Neural progenitor cell (in vitro differentiated cells): ENCODE data around the gene NFATC2. TPM values are rescaled to one million over a fixed set of nuclear protein-coding genes. Genes with fewer than 3 reads are reported as not detected.

Experiments used
- DNase-seq: peaks from one replicate; pipeline ENCODE4 v3.0.0-alpha.2; 2016; ENCODE audit warnings: low spot score
- H2AFZ ChIP-seq: fragments of 200-600 bp; sonication (generic); replicated peaks from 2 replicates; pipeline ENCODE4 v1.6.1; 2016; ENCODE audit warnings: antibody characterized with exemption
- H3F3A ChIP-seq: fragments of 200-600 bp; sonication (generic); 2 replicates; pipeline ENCODE4 v1.6.1; 2016; ENCODE audit warnings: antibody characterized with exemption, low read depth
- H3K27ac ChIP-seq: fragments of 200-600 bp; sonication (generic); 2 replicates; pipeline ENCODE4 v1.5.1; 2016; ENCODE audit warnings: mild to moderate bottlenecking
- H3K27me3 ChIP-seq: fragments of 200-600 bp; sonication (generic); 2 replicates; pipeline ENCODE4 v1.6.1; 2016; ENCODE audit warnings: mild to moderate bottlenecking, moderate library complexity
- H3K36me3 ChIP-seq: fragments of 200-600 bp; sonication (generic); 2 replicates; pipeline ENCODE4 v1.5.1; 2016
- H3K4me1 ChIP-seq: fragments of 200-600 bp; sonication (generic); 2 replicates; pipeline ENCODE4 v1.6.1; 2016; ENCODE audit warnings: mixed run types
- H3K4me2 ChIP-seq: fragments of 200-600 bp; sonication (generic); 2 replicates; pipeline ENCODE4 v1.6.1; 2016
- H3K4me3 ChIP-seq: fragments of 200-600 bp; sonication (generic); 2 replicates; pipeline ENCODE4 v1.5.1; 2016
- H3K79me2 ChIP-seq: fragments of 200-600 bp; sonication (generic); 2 replicates; pipeline ENCODE4 v1.6.1; 2016; ENCODE audit warnings: low read depth
- H3K9ac ChIP-seq: fragments of 200-600 bp; sonication (generic); 2 replicates; pipeline ENCODE4 v1.6.1; 2016
- H3K9me3 ChIP-seq: fragments of 200-600 bp; sonication (generic); 2 replicates; pipeline ENCODE4 v1.5.1; 2016; ENCODE audit warnings: low read depth
- H4K20me1 ChIP-seq: fragments of 200-600 bp; sonication (generic); 2 replicates; pipeline ENCODE4 v1.6.1; 2016; ENCODE audit warnings: low read depth
- H3K27ac Mint-ChIP-seq: 3 replicates; pipeline ENCODE4 v1.8.0; 2021; ENCODE audit warnings: mixed read lengths
- H3K27me3 Mint-ChIP-seq: 2 replicates; pipeline ENCODE4 v1.8.0; 2022; ENCODE audit warnings: low read depth, mild to moderate bottlenecking, inconsistent platforms, moderate library complexity, mixed read lengths; ENCODE audit not compliant: insufficient read depth
- H3K36me3 Mint-ChIP-seq: 3 replicates; pipeline ENCODE4 v1.8.0; 2021; ENCODE audit warnings: mixed read lengths
- H3K4me1 Mint-ChIP-seq: 3 replicates; pipeline ENCODE4 v1.8.0; 2021; ENCODE audit warnings: mixed read lengths
- H3K4me3 Mint-ChIP-seq: 3 replicates; pipeline ENCODE4 v1.8.0; 2021; ENCODE audit warnings: mild to moderate bottlenecking, moderate library complexity, mixed read lengths
- H3K9me3 Mint-ChIP-seq: 3 replicates; pipeline ENCODE4 v1.8.0; 2020; ENCODE audit warnings: mixed read lengths
- CTCF ChIP-seq: fragments of 200-600 bp; sonication (generic); IDR thresholded peaks from 2 replicates; pipeline ENCODE4 v1.5.1; 2017; ENCODE audit warnings: antibody characterized with exemption, mild to moderate bottlenecking
- EZH2 ChIP-seq: fragments of 200-600 bp; sonication (generic); IDR thresholded peaks from 2 replicates; pipeline ENCODE4 v1.6.1; 2017; ENCODE audit warnings: antibody characterized with exemption, mild to moderate bottlenecking, moderate library complexity
- EZH2phosphoT487 ChIP-seq: fragments of 200-600 bp; sonication (generic); IDR thresholded peaks from 2 replicates; pipeline ENCODE4 v1.6.1; 2017; ENCODE audit warnings: antibody characterized with exemption
- total RNA-seq: library from RNA; depleted of rRNA; stranded (reverse); fragments of >200 nt; gene quantifications from 2 replicates; pipeline ENCODE4 v1.2.3, GENCODE V29; 2015; ENCODE audit warnings: low replicate concordance

The NFATC2 gene
- total RNA-seq, 1 donor from 2014 or later: 0.19 TPM

GRCh38 chr20:51381557-51381956 lies 161.0 kb downstream of the NFATC2 start:
- H3K4me1 Mint-ChIP-seq: peaks cover 18% of the 10 kb centered on the region
- no peak overlapping the region for H3K27ac Mint-ChIP-seq
- Histone ChIP-seq H3K79me2 (no peaks in the 10 kb centered on the region), H4K20me1 (no peaks in the 10 kb centered on the region), H3K36me3 (no peaks in the 10 kb centered on the region), H3K9me3 (no peaks in the 10 kb centered on the region), H3K27ac (no peak overlapping the region), H2AFZ (no peak overlapping the region), H3K4me3 (no peak overlapping the region), H3F3A (no peaks in the 10 kb centered on the region), H3K4me1 (no peaks in the 10 kb centered on the region), H3K9ac (no peak overlapping the region), H3K27me3 (no peaks in the 10 kb centered on the region), H3K4me2 (no peak overlapping the region)
- TF ChIP-seq EZH2: no peak
- no peak for TF ChIP-seq EZH2phosphoT487
- no peak for TF ChIP-seq CTCF
- peaks cover 7% of the 10 kb centered on the region for H3K27me3 Mint-ChIP-seq
- H3K4me3 Mint-ChIP-seq: no peak overlapping the region
- H3K36me3 Mint-ChIP-seq: no peaks in the 10 kb centered on the region
- no peaks in the 10 kb centered on the region for H3K9me3 Mint-ChIP-seq
- no peak for DNase-seq

- TF ChIP-seq CTCF (no peak), EZH2 (no peak), EZH2phosphoT487 (no peak)
- H3K9ac ChIP-seq: no peak overlapping the region
- no peaks in the 10 kb centered on the region for H3F3A ChIP-seq
- Mint-ChIP-seq H3K4me3 (no peak overlapping the region), H3K9me3 (no peaks in the 10 kb centered on the region), H3K36me3 (no peaks in the 10 kb centered on the region), H3K4me1 (peaks cover 17% of the 10 kb centered on the region), H3K27me3 (peaks cover 9% of the 10 kb centered on the region), H3K27ac (peak overlapping the region; percentile 4)
- no peaks in the 10 kb centered on the region for H3K36me3 ChIP-seq
- no peaks in the 10 kb centered on the region for H3K27me3 ChIP-seq
- H2AFZ ChIP-seq: no peak overlapping the region
- no peak overlapping the region for H3K4me3 ChIP-seq
- no peak overlapping the region for H3K27ac ChIP-seq
- no peaks in the 10 kb centered on the region for H3K9me3 ChIP-seq
- H3K79me2 ChIP-seq: no peaks in the 10 kb centered on the region
- no peak for DNase-seq
- H3K4me1 ChIP-seq: no peaks in the 10 kb centered on the region
- H3K4me2 ChIP-seq: no peak overlapping the region
- H4K20me1 ChIP-seq: no peaks in the 10 kb centered on the region
Observed at GRCh38 chr20:51380401-51381385, 161.8 kb downstream of the NFATC2 start.

GRCh38 chr20:51379601-51380341 lies 162.7 kb downstream of the NFATC2 start:
- H3K9me3 Mint-ChIP-seq: no peaks in the 10 kb centered on the region
- peaks cover 12% of the 10 kb centered on the region for H3K4me1 Mint-ChIP-seq
- Histone ChIP-seq H3K27ac (no peak overlapping the region), H3K79me2 (no peaks in the 10 kb centered on the region), H3K4me3 (no peak overlapping the region), H3K4me1 (no peaks in the 10 kb centered on the region), H3K4me2 (no peak overlapping the region), H3K9ac (no peak overlapping the region), H3K36me3 (no peaks in the 10 kb centered on the region), H3F3A (no peaks in the 10 kb centered on the region), H3K9me3 (no peaks in the 10 kb centered on the region), H3K27me3 (no peaks in the 10 kb centered on the region), H2AFZ (no peak overlapping the region), H4K20me1 (no peaks in the 10 kb centered on the region)
- no peak for TF ChIP-seq CTCF
- TF ChIP-seq EZH2: no peak
- no peak for TF ChIP-seq EZH2phosphoT487
- H3K4me3 Mint-ChIP-seq: no peak overlapping the region
- H3K27ac Mint-ChIP-seq: peak overlapping the region; percentile 23
- peaks cover 9% of the 10 kb centered on the region for H3K27me3 Mint-ChIP-seq
- no peak for DNase-seq
- H3K36me3 Mint-ChIP-seq: no peaks in the 10 kb centered on the region
